IMR-90 (cell line): ENCODE data around the gene ASPRV1. TPM values are rescaled to one million over a fixed set of nuclear protein-coding genes. Genes with fewer than 3 reads are reported as not detected.
A peak's percentile ranks its signal among the peaks of the same experiment; 100 is the strongest.

Source experiments
- ATAC-seq: fragments of 200-7000 bp; cut with Tn5 transposase; 2 replicates; pipeline ENCODE4 v1.9.1; 2020; ENCODE audit warnings: low read depth, mild to moderate bottlenecking, moderate library complexity
- Bru-seq: library from RNA; stranded (reverse); fragments of 400-500 nt; gene quantifications from one replicate; lab custom pipeline; 2021; lab: Mats Ljungman, UMichigan
- BruChase-seq, 2 experiments: library from RNA; stranded (reverse); fragments of 400-500 nt; gene quantifications; one replicate each; lab custom pipeline; 2021; lab: Mats Ljungman, UMichigan
- BruUV-seq: library from RNA; stranded (reverse); fragments of 400-500 nt; replicated peaks from 2 replicates; lab custom pipeline; 2021; lab: Mats Ljungman, UMichigan
- CTCF ChIA-PET: fragments of 300-600 bp; formaldehyde crosslinking; extraction: SDS; loops from one replicate; lab custom pipeline; 2021; ENCODE audit warnings: antibody characterized with exemption; lab: Yijun Ruan, JAX
- POLR2A ChIA-PET: fragments of 300-600 bp; sonication (Branson Sonifier 250); formaldehyde crosslinking; loops from one replicate; lab custom pipeline; 2022; ENCODE audit warnings: antibody characterized with exemption; ENCODE audit not compliant: unreplicated experiment; lab: Charles Lee
- DNase-seq: peaks from one replicate; pipeline ENCODE4 v3.0.0; 2013
- H2AFZ ChIP-seq: replicated peaks from 2 replicates; pipeline ENCODE3; 2013; ENCODE audit warnings: low read length, mild to moderate bottlenecking; ENCODE audit not compliant: poor library complexity
- H2AK5ac ChIP-seq: 2 replicates; pipeline ENCODE4 v1.6.1; 2013; ENCODE audit warnings: low read depth, low read length, inconsistent platforms
- H2AK9ac ChIP-seq: replicated peaks from 2 replicates; pipeline ENCODE3; 2013; ENCODE audit warnings: mild to moderate bottlenecking, low read depth, low read length, moderate library complexity; ENCODE audit not compliant: poor library complexity
- H2BK120ac ChIP-seq: 2 replicates; pipeline ENCODE4 v1.6.1; 2013; ENCODE audit warnings: low read depth, low read length, inconsistent platforms
- H2BK15ac ChIP-seq: 3 replicates; pipeline ENCODE4 v1.6.1; 2013; ENCODE audit warnings: low read depth, low read length, inconsistent platforms
- H2BK20ac ChIP-seq: 2 replicates; pipeline ENCODE4 v1.6.1; 2013; ENCODE audit warnings: low read depth, mild to moderate bottlenecking, inconsistent platforms, low read length, moderate library complexity
- H2BK5ac ChIP-seq: 2 replicates; pipeline ENCODE4 v1.6.1; 2013; ENCODE audit warnings: mild to moderate bottlenecking, low read depth, low read length, inconsistent platforms; ENCODE audit not compliant: poor library complexity, severe bottlenecking
- H3K14ac ChIP-seq: replicated peaks from 2 replicates; pipeline ENCODE4 v1.6.1; 2013; ENCODE audit warnings: low read depth, low read length, inconsistent platforms
- H3K18ac ChIP-seq: 2 replicates; pipeline ENCODE4 v1.6.1; 2013; ENCODE audit warnings: low read depth, low read length, control low read depth
- H3K23ac ChIP-seq: 2 replicates; pipeline ENCODE4 v1.6.1; 2013; ENCODE audit warnings: low read depth, low read length, inconsistent platforms
- H3K27ac ChIP-seq: 2 replicates; pipeline ENCODE4 v1.5.1; 2013; ENCODE audit warnings: mild to moderate bottlenecking, control low read depth, low read length; ENCODE audit not compliant: insufficient read depth
- H3K27me3 ChIP-seq: 2 replicates; pipeline ENCODE4 v1.6.1; 2013; ENCODE audit warnings: low read length; ENCODE audit not compliant: control insufficient read depth, insufficient read depth
- H3K36me3 ChIP-seq: 2 replicates; pipeline ENCODE4 v1.6.1; 2013; ENCODE audit warnings: low read length, mixed read lengths; ENCODE audit not compliant: control insufficient read depth, insufficient read depth
- H3K4ac ChIP-seq: 2 replicates; pipeline ENCODE4 v1.6.1; 2013; ENCODE audit warnings: low read depth, low read length, inconsistent platforms
- H3K4me1 ChIP-seq: 2 replicates; pipeline ENCODE4 v1.6.1; 2013; ENCODE audit warnings: low read length, mixed read lengths; ENCODE audit not compliant: control insufficient read depth, insufficient read depth
- H3K4me2 ChIP-seq: 2 replicates; pipeline ENCODE4 v1.6.1; 2013; ENCODE audit warnings: low read depth, mild to moderate bottlenecking, control low read depth, low read length, moderate library complexity
- H3K4me3 ChIP-seq: 2 replicates; pipeline ENCODE4 v1.5.1; 2013; ENCODE audit warnings: low read depth, mild to moderate bottlenecking, control low read depth, low read length, moderate library complexity; ENCODE audit not compliant: insufficient read depth
- H3K56ac ChIP-seq: 2 replicates; pipeline ENCODE4 v1.6.1; 2013; ENCODE audit warnings: low read length, inconsistent platforms; ENCODE audit not compliant: insufficient read depth; ENCODE audit errors: extremely low read depth
- H3K79me1 ChIP-seq, 2 experiments: 2 replicates each; pipeline ENCODE4 v1.6.1; 2013; ENCODE audit warnings: low read length in 2 of 2, inconsistent platforms in 1 of 2, low read depth in 1 of 2
- H3K9ac ChIP-seq: 2 replicates; pipeline ENCODE4 v1.6.1; 2013; ENCODE audit warnings: low read depth, low read length, control low read depth
- H3K9me1 ChIP-seq: 2 replicates; pipeline ENCODE4 v1.6.1; 2013; ENCODE audit warnings: low read length, inconsistent platforms; ENCODE audit not compliant: insufficient read depth
- H3K9me3 ChIP-seq: 2 replicates; pipeline ENCODE4 v1.6.1; 2013; ENCODE audit warnings: low read length; ENCODE audit not compliant: control insufficient read depth, insufficient read depth
- H4K20me1 ChIP-seq: 2 replicates; pipeline ENCODE4 v1.6.1; 2013; ENCODE audit warnings: low read length, inconsistent platforms; ENCODE audit not compliant: insufficient read depth
- H4K5ac ChIP-seq: 2 replicates; pipeline ENCODE4 v1.6.1; 2013; ENCODE audit warnings: mild to moderate bottlenecking, low read depth, low read length, control low read depth
- H4K8ac ChIP-seq, 2 experiments: 2 replicates each; pipeline ENCODE4 v1.6.1; 2013; ENCODE audit warnings: low read depth in 2 of 2, low read length in 2 of 2, control low read depth in 1 of 2, inconsistent platforms in 1 of 2
- H4K91ac ChIP-seq: 2 replicates; pipeline ENCODE4 v1.6.1; 2013; ENCODE audit warnings: low read depth, low read length, inconsistent platforms; ENCODE audit not compliant: insufficient read depth
- BHLHE40 ChIP-seq: fragments of 150-350 bp; IDR thresholded peaks from 2 replicates; pipeline ENCODE4 v1.6.1; 2016; ENCODE audit warnings: mild to moderate bottlenecking, low read depth, low read length
- CEBPB ChIP-seq: IDR thresholded peaks from 2 replicates; pipeline ENCODE4 v1.6.1; 2012; ENCODE audit warnings: low read depth, low read length, improper control_type of control experiment
- CHD1 ChIP-seq: IDR thresholded peaks from 2 replicates; pipeline ENCODE4 v1.6.1; 2012; ENCODE audit warnings: low read depth, low read length, improper control_type of control experiment
- FOS ChIP-seq: fragments of 150-350 bp; IDR thresholded peaks from 2 replicates; pipeline ENCODE4 v1.6.1; 2016; ENCODE audit warnings: low read depth, low read length
- MAFK ChIP-seq: IDR thresholded peaks from 2 replicates; pipeline ENCODE4 v1.6.1; 2012; ENCODE audit warnings: low read depth, low read length, improper control_type of control experiment
- MAZ ChIP-seq: IDR thresholded peaks from 2 replicates; pipeline ENCODE4 v1.6.1; 2012; ENCODE audit warnings: low read depth, mild to moderate bottlenecking, low read length, improper control_type of control experiment, moderate library complexity, borderline replicate concordance
- NFE2L2 ChIP-seq: fragments of 150-350 bp; IDR thresholded peaks from 2 replicates; pipeline ENCODE4 v1.6.1; 2016; ENCODE audit warnings: low read depth, mild to moderate bottlenecking, low read length
- POLR2A ChIP-seq: IDR thresholded peaks from 2 replicates; pipeline ENCODE4 v1.6.1; 2012; ENCODE audit warnings: mild to moderate bottlenecking, low read depth, low read length
- RAD21 ChIP-seq: IDR thresholded peaks from 2 replicates; pipeline ENCODE4 v1.6.1; 2012; ENCODE audit warnings: low read length, improper control_type of control experiment
- RCOR1 ChIP-seq: IDR thresholded peaks from 2 replicates; pipeline ENCODE4 v1.6.1; 2012; ENCODE audit warnings: mild to moderate bottlenecking, low read length, improper control_type of control experiment; ENCODE audit not compliant: insufficient replicate concordance
- RFX5 ChIP-seq: IDR thresholded peaks from 2 replicates; pipeline ENCODE4 v1.8.0; 2012; ENCODE audit warnings: low read depth, mild to moderate bottlenecking, low read length, moderate library complexity
- SMC3 ChIP-seq: fragments of 150-350 bp; IDR thresholded peaks from 2 replicates; pipeline ENCODE4 v1.6.1; 2016; ENCODE audit warnings: low read depth, mild to moderate bottlenecking, antibody characterized with exemption, low read length, moderate library complexity
- WGBS, 2 experiments: methylation state at CpG; one replicate each; pipeline versions ENCODE4 v1.1.5 to v1.1.7; 2013; ENCODE audit warnings: missing lambda C conversion rate in 2 of 2; ENCODE audit not compliant: insufficient read length in 1 of 2; ENCODE audit errors: extremely low coverage in 2 of 2; 5-methylcytosine and 5-hydroxymethylcytosine counted together
- dilution Hi-C: fragments of 300-500 bp; cut with HindIII; formaldehyde crosslinking; loops from one replicate; pipeline ENCODE4 v1.14.3; 2018; ENCODE audit warnings: low sequenced_read_pairs; ENCODE audit not compliant: unreplicated experiment
- in situ Hi-C: fragments of 300-500 bp; cut with MboI; formaldehyde crosslinking; loops from 3 replicates; pipeline ENCODE4 v1.14.3; 2019; ENCODE audit warnings: low sequenced_read_pairs, inconsistent platforms, mixed read lengths
- intact Hi-C: fragments of 100-400 bp; cut with micrococcal nuclease; formaldehyde crosslinking; loops from 2 replicates; pipeline ENCODE4 v1.10.0; 2022
- long read RNA-seq: library from polyadenylated mRNA; unstranded; transcript quantifications from one replicate; pipeline ENCODE4 v2.0.0, GENCODE V29; 2021; ENCODE audit not compliant: unreplicated experiment
- polyA plus RNA-seq, 3 experiments: library from polyadenylated mRNA; depleted of rRNA; stranded (reverse); fragments of >200 nt; gene quantifications; 2 replicates each; pipeline ENCODE4 v1.2.3, GENCODE V29; 2012; ENCODE audit warnings: low replicate concordance in 1 of 3
- total RNA-seq: library from RNA; depleted of rRNA; stranded (reverse); fragments of >200 nt; gene quantifications from 2 replicates; pipeline ENCODE4 v1.2.3, GENCODE V29; 2012; rRNA removed
- TF ChIP-seq, protein P1 (sequence below): fragments of 150-350 bp; IDR thresholded peaks from 2 replicates; pipeline ENCODE4 v1.6.1; 2016; ENCODE audit warnings: low read depth, mild to moderate bottlenecking, low read length, moderate library complexity, borderline replicate concordance
- TF ChIP-seq, protein P2 (sequence below): conservative IDR thresholded peaks from 2 replicates; pipeline ENCODE4 v1.5.1; 2012; ENCODE audit warnings: mild to moderate bottlenecking, low read depth, low read length, improper control_type of control experiment
- TF ChIP-seq, protein P3 (sequence below): fragments of 150-350 bp; IDR thresholded peaks from 2 replicates; pipeline ENCODE4 v1.6.1; 2017; ENCODE audit warnings: mild to moderate bottlenecking, antibody characterized with exemption, low read length, low read depth

The ASPRV1 gene
- 0.18 and 0.28 TPM in 2 replicates for total RNA-seq
- polyA plus RNA-seq (2012; rRNA removed): 0.09 and 0.14 TPM in 2 replicates
- 0.08 and 0.10 TPM in 2 replicates for polyA plus RNA-seq (2012; cell fraction: cytosol; rRNA removed)
- polyA plus RNA-seq (2012; cell fraction: nucleus; rRNA removed; ENCODE audit: low replicate concordance): 0.36 and 0.39 TPM in 2 replicates
- percentile 35 among the genes with signal in this experiment for Bru-seq, nascent RNA
- percentile 51 among the genes with signal in this experiment for BruChase-seq, experiment 1, labeled RNA remaining after a 6-hour chase
- BruChase-seq, experiment 2, labeled RNA remaining after a 2-hour chase: percentile 51 among the genes with signal in this experiment
- long read RNA-seq: 0 reads

DNA sequence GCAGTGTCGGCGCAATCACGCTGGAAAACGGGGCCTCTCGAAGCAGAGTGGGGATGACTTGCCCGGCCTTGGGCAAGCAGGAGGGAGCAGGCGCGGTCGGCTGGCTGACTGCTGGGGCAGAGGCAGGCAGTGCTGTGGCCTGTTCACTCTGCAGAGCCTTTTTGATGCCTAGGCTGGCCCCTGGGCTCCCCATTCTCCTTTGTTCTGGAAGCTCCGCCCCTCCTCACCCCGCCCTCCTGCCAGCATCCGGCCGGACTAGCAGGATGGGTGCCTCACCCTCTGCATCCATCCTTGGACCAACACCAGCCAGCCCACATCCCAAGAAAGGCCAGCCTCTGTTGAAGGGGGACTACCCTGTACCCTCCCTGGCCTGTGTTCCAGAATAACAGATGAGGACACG lies at the start of gene ASPRV1:
Gene ASPRV1 (minus strand): TSS at position 136 of the 400 bp plus-strand sequence. CDS start 195 bp downstream, outside the sequence.
- H2BK5ac ChIP-seq: no peak within 1 kb of the TSS
- H4K8ac ChIP-seq: no peak within 1 kb of the TSS
- H4K5ac ChIP-seq: no peak within 1 kb of the TSS
- H3K27ac ChIP-seq: no peak within 1 kb of the TSS
- H3K36me3 ChIP-seq: no peaks in the 10 kb centered on the region
- WGBS, 2 experiments: 95% methylated on average over 10 of the region's 14 CpGs; no CpG with 5 or more reads in 1 of the 2 experiments
- no peak within 1 kb of the TSS for H2BK120ac ChIP-seq
- H3K4me2 ChIP-seq: no peak within 1 kb of the TSS
- H3K27me3 ChIP-seq: peaks cover 28% of the 10 kb centered on the region
- ChIA-PET POLR2A (no interaction called here), CTCF (no interaction called here)
- no peak within 1 kb of the TSS for H4K91ac ChIP-seq
- ATAC-seq (no peak), DNase-seq (no peak)
- no peaks in the 10 kb centered on the region for H3K9me1 ChIP-seq
- no peak within 1 kb of the TSS; the same call in 1 of the 2 replicates for H2AK5ac ChIP-seq
- dilution Hi-C loops (no loop called here), intact Hi-C loops (no loop called here), in situ Hi-C loops (no loop called here)
- no peaks in the 10 kb centered on the region for H3K79me1 ChIP-seq
- peak within 1 kb of the TSS; percentile 8 for H2AFZ ChIP-seq
- no peak within 1 kb of the TSS for H3K56ac ChIP-seq
- TF ChIP-seq MAZ: no peak
- TF ChIP-seq RAD21: no peak
- TF ChIP-seq FOS: no peak
- no peak for TF ChIP-seq NFE2L2
- TF ChIP-seq RFX5: no peak
- no peak for TF ChIP-seq CHD1
- no peak for TF ChIP-seq RCOR1
- TF ChIP-seq, protein P1, sequence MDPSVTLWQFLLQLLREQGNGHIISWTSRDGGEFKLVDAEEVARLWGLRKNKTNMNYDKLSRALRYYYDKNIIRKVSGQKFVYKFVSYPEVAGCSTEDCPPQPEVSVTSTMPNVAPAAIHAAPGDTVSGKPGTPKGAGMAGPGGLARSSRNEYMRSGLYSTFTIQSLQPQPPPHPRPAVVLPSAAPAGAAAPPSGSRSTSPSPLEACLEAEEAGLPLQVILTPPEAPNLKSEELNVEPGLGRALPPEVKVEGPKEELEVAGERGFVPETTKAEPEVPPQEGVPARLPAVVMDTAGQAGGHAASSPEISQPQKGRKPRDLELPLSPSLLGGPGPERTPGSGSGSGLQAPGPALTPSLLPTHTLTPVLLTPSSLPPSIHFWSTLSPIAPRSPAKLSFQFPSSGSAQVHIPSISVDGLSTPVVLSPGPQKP: no peak
- no peak for TF ChIP-seq POLR2A
- TF ChIP-seq CEBPB: no peak
- TF ChIP-seq MAFK: no peak
- no peak for TF ChIP-seq SMC3
- TF ChIP-seq BHLHE40: no peak
- TF ChIP-seq, protein P2, sequence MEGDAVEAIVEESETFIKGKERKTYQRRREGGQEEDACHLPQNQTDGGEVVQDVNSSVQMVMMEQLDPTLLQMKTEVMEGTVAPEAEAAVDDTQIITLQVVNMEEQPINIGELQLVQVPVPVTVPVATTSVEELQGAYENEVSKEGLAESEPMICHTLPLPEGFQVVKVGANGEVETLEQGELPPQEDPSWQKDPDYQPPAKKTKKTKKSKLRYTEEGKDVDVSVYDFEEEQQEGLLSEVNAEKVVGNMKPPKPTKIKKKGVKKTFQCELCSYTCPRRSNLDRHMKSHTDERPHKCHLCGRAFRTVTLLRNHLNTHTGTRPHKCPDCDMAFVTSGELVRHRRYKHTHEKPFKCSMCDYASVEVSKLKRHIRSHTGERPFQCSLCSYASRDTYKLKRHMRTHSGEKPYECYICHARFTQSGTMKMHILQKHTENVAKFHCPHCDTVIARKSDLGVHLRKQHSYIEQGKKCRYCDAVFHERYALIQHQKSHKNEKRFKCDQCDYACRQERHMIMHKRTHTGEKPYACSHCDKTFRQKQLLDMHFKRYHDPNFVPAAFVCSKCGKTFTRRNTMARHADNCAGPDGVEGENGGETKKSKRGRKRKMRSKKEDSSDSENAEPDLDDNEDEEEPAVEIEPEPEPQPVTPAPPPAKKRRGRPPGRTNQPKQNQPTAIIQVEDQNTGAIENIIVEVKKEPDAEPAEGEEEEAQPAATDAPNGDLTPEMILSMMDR: no peak
- TF ChIP-seq, protein P3, sequence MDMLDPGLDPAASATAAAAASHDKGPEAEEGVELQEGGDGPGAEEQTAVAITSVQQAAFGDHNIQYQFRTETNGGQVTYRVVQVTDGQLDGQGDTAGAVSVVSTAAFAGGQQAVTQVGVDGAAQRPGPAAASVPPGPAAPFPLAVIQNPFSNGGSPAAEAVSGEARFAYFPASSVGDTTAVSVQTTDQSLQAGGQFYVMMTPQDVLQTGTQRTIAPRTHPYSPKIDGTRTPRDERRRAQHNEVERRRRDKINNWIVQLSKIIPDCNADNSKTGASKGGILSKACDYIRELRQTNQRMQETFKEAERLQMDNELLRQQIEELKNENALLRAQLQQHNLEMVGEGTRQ: no peak
- no peaks in the 10 kb centered on the region for H4K20me1 ChIP-seq
- H2BK20ac ChIP-seq: no peak within 1 kb of the TSS
- no peak within 1 kb of the TSS for H3K23ac ChIP-seq
- H3K18ac ChIP-seq: no peak within 1 kb of the TSS
- H3K14ac ChIP-seq: no peak within 1 kb of the TSS
- no peak within 1 kb of the TSS for H3K9ac ChIP-seq
- H2AK9ac ChIP-seq: no peak within 1 kb of the TSS
- no peak within 1 kb of the TSS for H2BK15ac ChIP-seq
- H3K4ac ChIP-seq: no peak within 1 kb of the TSS
- no peaks in the 10 kb centered on the region for H3K9me3 ChIP-seq
- no peaks in the 10 kb centered on the region for H3K4me1 ChIP-seq
- H3K4me3 ChIP-seq: no peak within 1 kb of the TSS
- no TSS peak for BruUV-seq
